Measurements from ENCODE around the gene ARRDC3.
A peak's percentile ranks its signal among the peaks of the same experiment; 100 is the strongest.
"Not testable (repeated sequence)": the region's sequence is repeated elsewhere in the genome, so short reads cannot be mapped to it uniquely, and the experiment has no call there.

The ARRDC3 gene

GRCh38 chr5:91359962-91360609 lies 23.0 kb downstream of the ARRDC3 start:
- no peak for DNase-seq

GRCh38 chr5:91357806-91358205 lies 25.3 kb downstream of the ARRDC3 start:
- no peak for DNase-seq

GRCh38 chr5:91357012-91357634 lies 26.0 kb downstream of the ARRDC3 start:
- peak; percentile 34 for DNase-seq

DNA sequence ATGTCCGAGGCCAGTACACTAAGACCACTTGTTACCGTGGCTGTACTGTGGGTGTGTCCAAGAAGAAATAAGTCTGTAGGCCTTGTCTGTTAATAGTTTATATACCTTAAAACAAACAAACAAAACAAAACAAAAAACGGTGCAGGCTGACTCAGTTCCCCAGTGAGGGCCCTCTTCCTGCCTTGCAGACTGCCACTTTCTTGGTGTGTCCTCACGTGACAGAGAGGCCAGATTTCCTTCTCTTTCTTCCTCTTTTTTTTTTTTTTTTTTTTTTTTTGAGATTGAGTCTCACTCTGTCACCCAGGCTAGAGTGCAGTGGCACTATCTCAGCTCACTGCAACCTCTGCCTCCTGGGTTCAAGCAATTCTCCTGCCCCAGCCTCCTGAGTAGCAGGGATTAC lies 28.2 kb downstream of the ARRDC3 start:
- not testable (repeated sequence) for DNase-seq

GRCh38 chr5:91352831-91353695 lies 30.1 kb downstream of the ARRDC3 start:
- no peak for DNase-seq

GRCh38 chr5:91345461-91345860 lies 37.7 kb downstream of the ARRDC3 start:
- DNase-seq: no peak

GRCh38 chr5:91344661-91345200 lies 38.4 kb downstream of the ARRDC3 start:
- DNase-seq: not testable (repeated sequence)

DNA sequence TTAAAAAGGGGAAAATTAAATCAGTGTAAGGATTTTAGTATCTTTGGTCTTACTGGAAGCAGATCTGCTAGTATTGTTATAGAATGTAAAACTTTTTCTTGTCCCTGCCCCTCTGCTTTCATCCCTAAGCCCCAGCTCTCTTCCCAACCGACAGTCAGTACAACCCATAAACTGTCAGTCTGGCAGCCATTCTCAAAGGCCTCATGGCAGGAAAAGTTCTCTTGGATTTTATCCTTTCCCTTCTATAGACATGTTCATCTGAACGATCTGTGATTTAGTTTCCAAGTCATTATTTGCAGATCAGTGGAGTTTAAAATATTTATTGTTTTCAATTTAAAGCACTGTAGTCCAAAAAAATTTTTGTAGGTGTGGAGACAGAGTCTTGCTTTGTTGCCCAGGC lies 39.2 kb downstream of the ARRDC3 start:
- no peak for DNase-seq

DNA sequence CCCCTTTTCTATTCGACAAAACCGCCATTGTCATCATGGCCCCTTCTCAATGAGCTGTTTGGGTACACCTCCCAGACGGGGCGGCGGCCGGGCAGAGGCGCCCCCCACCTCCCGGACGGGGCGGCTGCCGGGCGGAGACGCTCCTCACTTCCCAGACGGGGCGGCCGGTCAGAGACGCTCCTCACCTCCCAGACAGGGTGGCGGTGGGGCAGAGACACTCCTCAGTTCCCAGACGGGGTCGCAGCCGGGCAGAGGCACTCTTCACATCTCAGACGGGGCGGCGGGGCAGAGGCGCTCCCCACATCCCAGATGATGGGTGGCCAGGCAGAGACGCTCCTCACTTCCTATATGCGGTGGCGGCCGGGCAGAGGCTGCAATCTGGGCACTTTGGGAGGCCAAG lies 40.2 kb downstream of the ARRDC3 start:
- not testable (repeated sequence) for DNase-seq

DNA sequence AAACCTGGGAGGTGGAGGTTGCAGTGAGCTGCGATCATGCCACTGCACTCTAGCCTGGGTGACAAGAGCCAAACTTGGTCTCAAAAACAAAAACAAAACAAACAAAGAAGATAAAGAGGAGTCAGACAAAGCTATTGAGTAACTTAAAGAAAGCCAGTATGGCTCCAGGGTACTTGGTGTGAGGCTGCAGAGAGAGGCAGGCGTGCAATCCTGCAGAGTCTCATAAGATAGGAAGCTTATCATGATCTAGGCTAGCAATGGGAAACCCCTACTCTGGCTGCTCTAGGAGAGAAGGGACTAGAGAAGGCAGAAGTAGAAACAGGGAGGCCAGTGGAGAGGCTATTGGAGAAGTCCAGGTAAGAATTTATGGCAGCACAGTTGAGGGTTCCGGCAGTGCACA lies 42.0 kb downstream of the ARRDC3 start:
- no peak for DNase-seq

GRCh38 chr5:91340532-91340931 lies 42.6 kb downstream of the ARRDC3 start:
- no peak for DNase-seq

GRCh38 chr5:91339063-91339705 lies 43.9 kb downstream of the ARRDC3 start:
- no peak for DNase-seq

DNA sequence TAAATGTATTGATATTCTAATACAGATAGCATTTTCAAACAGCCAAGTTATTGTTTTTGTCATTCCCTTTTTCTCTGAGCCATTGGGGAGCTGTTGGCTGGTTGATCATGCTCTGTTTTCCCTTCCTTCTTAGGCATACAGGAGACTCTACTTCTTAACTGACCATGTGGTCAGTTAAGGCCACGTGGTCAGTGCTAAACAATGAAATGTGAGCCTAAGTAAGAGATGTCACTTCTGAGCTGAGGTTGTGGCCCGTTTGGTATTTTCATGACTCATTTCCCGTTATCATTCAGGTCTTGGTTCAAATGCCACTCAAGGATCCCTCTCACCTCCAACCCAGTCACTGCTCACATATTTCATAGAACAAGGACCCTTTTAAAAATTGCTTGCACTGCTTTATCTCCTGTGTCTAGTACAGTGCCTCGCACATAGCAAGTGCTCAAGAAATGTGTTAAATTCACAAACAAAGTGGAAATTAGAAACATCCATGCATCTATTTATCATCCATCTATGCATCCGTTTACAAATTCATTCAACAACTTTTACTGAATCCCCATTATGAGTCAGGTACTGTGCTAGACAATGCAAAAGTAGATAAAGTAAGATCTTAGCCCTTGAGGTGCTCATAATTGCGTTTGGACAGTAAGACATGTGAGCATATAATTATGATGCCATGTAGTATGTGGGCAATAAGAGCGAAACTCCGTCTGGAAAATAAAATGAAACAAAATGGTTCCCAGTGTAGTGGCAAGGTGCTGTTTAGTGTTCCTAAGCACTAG lies 50.7 kb downstream of the ARRDC3 start:
- no peak for DNase-seq

GRCh38 chr5:91331705-91332104 lies 51.4 kb downstream of the ARRDC3 start:
- no peak for DNase-seq

DNA sequence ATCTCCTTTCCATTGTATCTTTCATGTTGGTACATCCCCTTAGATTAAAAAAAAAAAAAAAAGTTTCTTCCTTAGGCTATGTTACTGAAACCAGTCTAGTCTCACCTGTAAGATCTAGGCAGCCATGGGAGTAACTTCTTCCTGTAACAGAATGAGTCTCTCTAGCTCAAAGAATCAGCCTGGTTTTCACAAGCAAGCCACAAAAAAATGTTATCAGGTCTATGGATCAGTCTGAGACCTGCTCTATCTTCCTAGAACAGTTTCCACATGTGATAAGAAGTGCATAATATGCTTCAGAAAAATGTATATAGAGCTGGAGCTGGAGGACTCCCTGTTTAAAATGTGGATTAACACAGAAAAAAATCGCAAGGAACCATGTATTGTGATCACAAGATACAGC lies 53.8 kb downstream of the ARRDC3 start:
- no peak for DNase-seq

GRCh38 chr5:91328743-91329142 lies 54.4 kb downstream of the ARRDC3 start:
- DNase-seq: no peak

DNA sequence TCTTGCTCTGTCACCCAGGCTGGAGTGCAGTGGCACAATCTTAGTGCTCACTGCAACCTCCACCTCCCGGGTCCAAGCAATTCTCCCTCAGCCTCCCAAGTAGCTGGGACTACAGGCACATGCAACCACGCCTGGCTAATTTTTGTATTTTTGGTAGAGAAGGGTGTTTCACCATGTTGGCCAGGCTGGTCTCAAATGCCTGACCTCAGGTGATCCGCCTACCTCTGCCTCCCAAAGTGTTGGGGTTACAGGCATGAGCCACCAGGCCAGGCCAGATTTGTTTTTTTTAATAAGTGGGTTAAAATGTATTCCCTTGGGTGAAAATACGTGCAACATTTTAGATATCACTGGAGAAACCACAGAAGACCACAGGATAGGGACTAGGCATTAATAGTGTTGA lies 60.1 kb downstream of the ARRDC3 start:
- not testable (repeated sequence) for DNase-seq

- DNase-seq: no peak
These were observed 63.5 kb downstream of the ARRDC3 start for GRCh38 chr5:91319667-91320066.

- no peak for DNase-seq
These were observed 64.4 kb downstream of the ARRDC3 start for GRCh38 chr5:91318724-91319123.
